Ishikawa (cell line): ENCODE results near the gene SPTA1.

Experiments
- CEBPB ChIP-seq: IDR thresholded peaks from 2 replicates; pipeline ENCODE4 v1.6.1; 2012
- CREB1 ChIP-seq: IDR thresholded peaks from 2 replicates; pipeline ENCODE4 v1.6.1; 2012; ENCODE audit warnings: low read depth
- EGR1 ChIP-seq: IDR thresholded peaks from 2 replicates; pipeline ENCODE4 v1.6.1; 2012
- EP300 ChIP-seq: IDR thresholded peaks from 2 replicates; pipeline ENCODE4 v1.6.1; 2012; ENCODE audit warnings: borderline replicate concordance
- FOXM1 ChIP-seq: IDR thresholded peaks from 2 replicates; pipeline ENCODE4 v1.6.1; 2012; ENCODE audit warnings: low read depth, borderline replicate concordance
- MAX ChIP-seq: IDR thresholded peaks from 2 replicates; pipeline ENCODE4 v1.6.1; 2012
- NFIC ChIP-seq: IDR thresholded peaks from 2 replicates; pipeline ENCODE4 v1.6.1; 2012
- RAD21 ChIP-seq: IDR thresholded peaks from 2 replicates; pipeline ENCODE4 v1.6.1; 2012; ENCODE audit warnings: low read depth
- REST ChIP-seq: IDR thresholded peaks from 2 replicates; pipeline ENCODE4 v1.6.1; 2012; ENCODE audit warnings: low read depth, mild to moderate bottlenecking
- TAF1 ChIP-seq: IDR thresholded peaks from 2 replicates; pipeline ENCODE4 v1.6.1; 2012; ENCODE audit warnings: low read depth, mild to moderate bottlenecking
- TCF12 ChIP-seq: IDR thresholded peaks from 2 replicates; pipeline ENCODE4 v1.6.1; 2012; ENCODE audit warnings: low read depth
- TEAD4 ChIP-seq: IDR thresholded peaks from 2 replicates; pipeline ENCODE4 v1.6.1; 2012
- YY1 ChIP-seq: IDR thresholded peaks from 2 replicates; pipeline ENCODE4 v1.6.1; 2012; ENCODE audit warnings: low read depth
- ZBTB7A ChIP-seq: IDR thresholded peaks from 2 replicates; pipeline ENCODE4 v1.6.1; 2012; ENCODE audit warnings: low read depth

DNA sequence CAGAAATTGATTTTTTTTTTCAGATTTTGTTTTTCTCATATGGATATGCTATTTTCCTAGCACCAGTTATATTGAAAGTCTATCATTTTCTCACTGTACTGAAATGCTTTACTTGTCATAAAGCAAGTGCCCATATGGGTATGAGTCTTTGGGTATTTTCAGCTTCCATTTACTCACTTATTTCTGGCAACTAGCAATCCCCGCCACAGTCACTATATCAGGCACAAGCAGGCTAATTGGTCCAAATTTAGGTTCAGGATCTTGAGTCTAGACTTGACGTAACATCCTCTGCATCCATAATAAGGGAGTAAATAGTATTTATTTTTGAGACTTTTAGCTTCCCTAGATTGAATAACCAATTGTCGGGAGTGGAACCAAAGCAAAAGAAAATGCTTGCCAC, 109.0 kb downstream of the SPTA1 start:
- TF ChIP-seq CEBPB (no peak), TAF1 (no peak), NFIC (no peak), MAX (no peak), REST (no peak), YY1 (no peak), RAD21 (no peak), TEAD4 (no peak), EP300 (no peak), FOXM1 (no peak), EGR1 (no peak), ZBTB7A (no peak), TCF12 (no peak), CREB1 (no peak)
